Right lobe of liver (tissue), 4 donors: Measurements from ENCODE around the gene MAU2.

Source experiments
- POLR2A ChIP-seq: fragments of 450-650 bp; IDR thresholded peaks from one replicate; pipeline ENCODE4 v1.6.1; 2017; ENCODE audit warnings: antibody characterized with exemption, mild to moderate bottlenecking
- TF ChIP-seq, protein P1 (sequence below), 4 donors: fragments of 200-600 bp in 3 of 4; fragments of 450-650 bp in 1 of 4; IDR thresholded peaks; one replicate each; pipeline versions ENCODE4 v1.5.1 to v1.8.0; 2016 to 2022; ENCODE audit warnings: antibody characterized with exemption in 4 of 4, mild to moderate bottlenecking in 2 of 4
- donor health status: DM: no; HTN: no; CAD: no.
- donor health status: DM: no; HTN: no; CAD: no.
- donor health status: DM: no; HTN: yes; CAD: no.

DNA sequence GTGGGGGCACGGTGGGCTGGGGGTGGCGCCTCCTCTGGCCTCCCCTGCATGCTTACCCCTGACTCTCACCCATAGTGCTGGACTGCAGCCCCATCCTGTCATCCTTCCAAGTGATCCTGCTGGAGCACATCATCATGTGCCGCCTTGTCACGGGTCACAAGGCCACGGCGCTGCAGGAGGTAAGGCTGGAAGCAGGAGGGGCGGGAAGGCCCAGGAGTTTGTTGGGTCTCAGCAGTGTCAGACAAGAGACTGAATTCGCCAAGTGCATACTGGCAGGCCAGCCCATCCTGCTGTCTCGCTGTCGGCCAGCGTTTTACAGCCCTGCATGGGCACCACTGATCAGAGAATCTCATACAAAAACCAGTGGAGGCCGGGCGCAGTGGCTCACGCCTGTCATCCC, 23.1 kb downstream of the MAU2 start:
- TF ChIP-seq, protein P1, sequence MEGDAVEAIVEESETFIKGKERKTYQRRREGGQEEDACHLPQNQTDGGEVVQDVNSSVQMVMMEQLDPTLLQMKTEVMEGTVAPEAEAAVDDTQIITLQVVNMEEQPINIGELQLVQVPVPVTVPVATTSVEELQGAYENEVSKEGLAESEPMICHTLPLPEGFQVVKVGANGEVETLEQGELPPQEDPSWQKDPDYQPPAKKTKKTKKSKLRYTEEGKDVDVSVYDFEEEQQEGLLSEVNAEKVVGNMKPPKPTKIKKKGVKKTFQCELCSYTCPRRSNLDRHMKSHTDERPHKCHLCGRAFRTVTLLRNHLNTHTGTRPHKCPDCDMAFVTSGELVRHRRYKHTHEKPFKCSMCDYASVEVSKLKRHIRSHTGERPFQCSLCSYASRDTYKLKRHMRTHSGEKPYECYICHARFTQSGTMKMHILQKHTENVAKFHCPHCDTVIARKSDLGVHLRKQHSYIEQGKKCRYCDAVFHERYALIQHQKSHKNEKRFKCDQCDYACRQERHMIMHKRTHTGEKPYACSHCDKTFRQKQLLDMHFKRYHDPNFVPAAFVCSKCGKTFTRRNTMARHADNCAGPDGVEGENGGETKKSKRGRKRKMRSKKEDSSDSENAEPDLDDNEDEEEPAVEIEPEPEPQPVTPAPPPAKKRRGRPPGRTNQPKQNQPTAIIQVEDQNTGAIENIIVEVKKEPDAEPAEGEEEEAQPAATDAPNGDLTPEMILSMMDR (IDR thresholded peaks at IDR 0.05) = no peak
- no peak for TF ChIP-seq POLR2A
